CD4-positive, alpha-beta T cell treated with Interferon gamma for 1 hour (primary cell): ENCODE data around the gene UNC50.
A peak's percentile ranks its signal among the peaks of the same experiment; 100 is the strongest.

Experiments
- DNase-seq: peaks from one replicate; pipeline ENCODE4 v3.0.0-alpha.2; 2020

UNC50 gene

GRCh38 chr2:98608116-98608961 is at the start of gene UNC50, which contains the start of gene COA5:
UNC50 (plus strand) TSS chr2:98608589; CDS start chr2:98609760, 1,171 bp downstream.
COA5 (minus strand) TSS chr2:98608512; CDS start chr2:98608405, 107 bp downstream.
- DNase-seq = peak; percentile 90

- DNase-seq = no peak
Measured at GRCh38 chr2:98558852-98559530, 49.4 kb upstream of the UNC50 start.

DNA sequence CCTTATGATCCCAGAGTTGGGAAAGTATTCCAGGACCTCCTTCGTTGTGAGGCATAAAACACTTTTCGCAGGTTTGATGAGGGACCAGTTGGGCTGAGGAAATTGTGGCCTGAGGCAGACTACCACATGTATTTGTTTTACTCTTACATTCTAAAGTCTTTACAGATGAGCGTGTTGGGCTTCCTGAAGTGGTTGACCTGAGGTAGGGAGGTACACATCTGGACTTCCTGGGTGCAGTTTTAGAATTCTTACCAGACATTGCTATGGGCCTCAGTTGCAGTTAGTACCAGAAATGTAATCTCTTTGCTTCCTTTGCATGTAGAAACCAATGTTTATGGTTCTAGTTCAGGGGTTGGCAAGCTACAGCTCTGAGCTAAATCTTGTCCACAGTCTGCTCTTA is 48.8 kb upstream of the UNC50 start:
- no peak for DNase-seq

DNA sequence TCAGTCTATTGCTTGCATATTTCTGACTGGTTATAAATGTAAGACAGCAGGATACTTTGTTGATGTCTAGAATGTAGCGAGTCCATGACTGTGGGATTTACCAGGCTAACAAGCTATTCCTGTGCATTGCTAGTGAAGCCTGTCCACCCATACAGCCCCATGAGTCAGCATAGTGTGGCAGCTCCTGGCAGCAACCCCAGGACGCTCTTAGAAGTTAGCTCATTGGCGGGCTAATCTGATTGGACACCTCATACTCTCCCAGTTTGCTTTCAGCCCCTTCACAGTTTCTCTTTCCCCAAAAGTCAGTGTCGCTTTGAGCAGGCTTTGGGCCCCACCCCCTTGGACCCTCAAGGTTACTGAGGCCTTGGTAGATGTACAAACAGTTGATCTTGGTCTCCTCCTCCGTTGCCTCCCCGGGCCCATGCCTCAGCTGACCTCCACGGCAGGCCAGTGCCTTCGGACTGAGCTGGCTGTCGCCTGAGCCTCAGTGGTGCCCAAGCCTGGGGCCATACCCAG is 48.1 kb upstream of the UNC50 start:
- DNase-seq = no peak

GRCh38 chr2:98561018-98561417 is 47.4 kb upstream of the UNC50 start:
- DNase-seq = no peak

DNA sequence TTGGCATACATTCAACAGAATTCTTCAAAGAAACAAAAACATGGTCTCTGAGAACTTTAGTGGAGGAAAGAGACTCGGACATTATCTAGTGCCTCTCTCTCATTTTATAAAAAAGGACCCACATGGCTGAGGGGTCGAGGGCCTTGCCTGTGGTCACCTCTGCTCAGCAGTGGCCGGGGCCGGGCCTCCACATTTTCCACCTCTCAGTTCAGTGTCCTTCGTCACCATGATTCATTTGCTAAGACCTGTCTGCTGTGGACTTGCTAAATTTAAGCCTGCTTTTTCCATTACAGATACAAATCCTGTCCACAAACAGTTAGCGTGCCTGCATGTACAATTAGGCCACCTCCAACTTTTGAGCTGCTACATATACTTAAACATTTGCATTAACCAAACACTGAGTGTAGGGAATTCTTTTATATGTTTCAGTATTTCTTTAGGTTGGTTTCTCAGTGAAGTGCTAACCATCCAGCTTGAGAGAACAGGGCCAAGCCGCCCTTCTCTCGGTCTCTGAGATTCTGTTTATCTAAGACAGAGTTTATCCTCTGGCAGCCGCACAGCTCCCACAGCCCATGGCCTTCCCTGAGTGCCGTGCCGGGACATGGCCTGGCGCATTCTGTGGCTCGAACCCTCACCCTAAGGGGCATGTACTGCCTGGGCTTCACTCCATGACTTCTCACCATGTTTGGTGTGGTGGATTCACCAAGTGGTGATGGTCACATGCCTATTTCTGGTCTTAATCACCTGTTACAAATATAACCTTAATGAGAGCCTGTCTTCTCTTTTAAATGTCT is 46.3 kb upstream of the UNC50 start:
- DNase-seq = no peak

DNA sequence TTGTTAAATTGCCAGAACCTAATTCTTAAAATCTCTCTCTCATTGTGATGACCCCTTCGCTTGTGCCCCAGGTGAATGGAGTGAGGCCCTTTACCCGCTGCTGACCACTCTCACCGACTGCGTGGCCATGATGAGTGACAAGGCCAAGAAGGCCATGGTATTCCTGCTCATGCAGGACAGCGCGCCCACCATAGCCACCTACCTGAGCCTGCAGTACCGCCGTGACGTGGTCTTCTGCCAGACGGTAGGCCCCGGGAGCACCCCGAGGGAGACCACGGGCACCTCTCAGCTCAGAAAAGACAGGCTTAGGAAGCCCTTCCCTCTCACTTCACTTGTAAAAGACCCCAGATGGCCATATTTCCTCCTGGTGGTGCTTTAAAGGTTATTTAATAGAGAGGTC is 45.0 kb upstream of the UNC50 start:
- no peak for DNase-seq

DNA sequence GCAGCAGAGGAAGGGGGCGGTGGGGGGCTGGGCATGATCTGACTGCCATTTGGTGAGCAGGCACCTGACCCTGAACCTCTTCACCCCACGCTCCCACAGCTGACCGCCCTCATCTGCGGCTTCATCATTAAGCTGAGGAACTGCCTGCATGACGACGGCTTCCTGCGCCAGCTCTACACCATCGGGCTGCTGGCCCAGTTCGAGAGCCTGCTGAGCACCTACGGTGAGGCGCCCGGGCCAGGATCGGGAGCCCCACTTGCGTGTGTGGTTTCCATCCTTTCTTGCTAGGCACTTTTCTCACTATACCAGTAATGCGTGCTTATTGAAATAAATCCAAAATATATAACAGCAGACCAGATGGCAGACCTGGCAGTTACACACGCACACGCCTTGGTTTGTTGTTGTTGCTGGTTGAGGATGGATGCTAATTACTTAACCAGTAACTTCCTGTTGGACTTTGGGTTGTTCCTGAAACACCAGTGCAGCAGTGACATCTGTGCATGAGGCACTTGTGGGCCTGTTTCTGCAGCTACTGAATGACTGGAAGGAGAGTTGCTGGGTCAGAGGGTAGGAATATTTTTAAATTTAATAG is 43.8 kb upstream of the UNC50 start:
- DNase-seq = no peak

DNA sequence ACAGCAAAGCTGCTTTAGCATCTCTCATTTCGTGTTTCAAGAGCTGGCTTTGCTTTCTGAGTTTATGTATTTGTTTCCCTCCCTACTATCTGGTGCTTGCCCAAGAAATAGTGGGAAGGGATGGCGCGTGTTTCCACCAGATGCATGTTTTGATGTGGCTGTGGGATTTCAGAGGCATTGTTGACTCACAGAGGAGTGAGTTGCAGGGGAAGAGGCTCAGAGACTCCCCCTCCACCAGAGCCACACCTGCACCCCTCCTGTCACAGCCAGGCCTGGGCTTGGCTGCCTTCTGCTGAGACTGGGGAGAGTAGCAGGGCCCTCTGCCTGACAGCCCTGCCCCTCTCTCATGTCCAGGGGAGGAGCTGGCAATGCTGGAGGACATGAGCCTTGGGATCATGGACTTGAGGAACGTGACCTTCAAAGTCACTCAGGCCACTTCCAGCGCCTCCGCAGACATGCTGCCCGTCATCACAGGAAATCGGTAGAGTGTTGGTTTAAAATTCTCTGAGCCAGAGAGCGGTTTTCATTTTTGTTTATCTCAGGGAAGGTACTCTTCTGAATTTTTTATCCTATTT is 43.0 kb upstream of the UNC50 start:
- no peak for DNase-seq

GRCh38 chr2:98565941-98566340 is 42.4 kb upstream of the UNC50 start:
- no peak for DNase-seq

DNA sequence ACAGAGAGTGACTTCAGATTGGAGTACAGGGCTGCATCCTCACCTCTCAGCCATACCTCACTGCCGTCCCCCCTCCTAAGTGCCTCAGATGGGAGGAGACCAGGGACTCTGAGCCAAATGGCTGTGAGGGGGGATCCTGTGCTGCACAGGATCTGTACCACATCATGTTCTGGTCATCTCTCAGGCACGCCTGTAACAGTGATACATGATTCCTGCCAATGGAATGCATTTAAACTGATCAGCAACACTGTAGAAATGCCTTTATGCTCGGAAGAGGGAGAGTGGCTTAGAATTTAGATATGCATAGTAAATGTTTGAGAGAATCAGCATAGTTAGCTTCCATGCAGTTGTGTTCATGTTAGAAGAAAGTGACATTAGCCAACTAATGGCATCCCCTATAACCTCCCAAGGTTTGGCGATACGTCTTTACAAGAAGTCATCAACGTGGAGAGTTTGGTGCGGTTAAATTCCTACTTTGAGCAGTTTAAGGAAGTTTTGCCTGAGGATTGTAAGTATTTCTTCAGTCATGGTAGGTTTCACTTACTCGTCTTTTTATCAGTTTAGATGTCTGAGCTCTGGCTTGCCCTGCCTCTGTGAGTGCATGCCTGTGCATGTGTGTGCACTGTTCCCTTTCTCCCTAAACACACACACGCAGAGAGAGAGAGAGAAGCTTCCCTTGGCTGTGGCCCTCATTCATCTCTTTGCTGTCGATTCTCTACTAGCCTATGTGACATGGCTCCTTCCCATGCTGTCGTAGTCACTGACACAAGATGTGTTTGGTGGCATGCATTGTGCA is 40.0 kb upstream of the UNC50 start:
- no peak for DNase-seq

DNA sequence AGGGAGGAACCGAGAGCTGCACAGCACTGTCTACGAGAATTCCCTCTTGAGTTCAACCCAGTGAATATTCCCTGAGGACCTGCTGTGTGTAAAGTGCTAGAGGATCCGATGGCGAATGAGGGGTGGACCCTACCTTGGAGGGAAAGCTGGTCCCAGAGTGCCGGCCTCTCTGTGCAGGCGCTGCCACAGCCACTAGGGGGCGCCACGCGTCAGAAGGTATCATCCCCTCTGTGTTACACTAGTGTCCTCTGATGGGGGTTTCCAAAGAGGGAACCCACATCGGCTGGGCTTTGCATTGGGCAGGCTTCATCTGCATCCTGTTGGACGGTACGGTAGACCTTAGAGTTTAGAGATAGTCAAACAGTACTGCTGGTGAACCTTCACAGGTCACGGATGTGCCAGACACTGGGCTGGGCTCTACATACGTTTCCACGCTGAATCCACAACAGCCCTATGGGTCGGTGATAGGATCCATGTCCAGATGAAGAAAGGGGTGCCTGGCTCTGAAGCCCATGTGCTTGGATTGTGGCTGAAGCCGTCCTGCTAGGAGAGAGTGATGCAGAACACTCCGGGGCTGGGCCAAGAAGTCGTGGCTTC is 39.1 kb upstream of the UNC50 start:
- peak; percentile 45 for DNase-seq

DNA sequence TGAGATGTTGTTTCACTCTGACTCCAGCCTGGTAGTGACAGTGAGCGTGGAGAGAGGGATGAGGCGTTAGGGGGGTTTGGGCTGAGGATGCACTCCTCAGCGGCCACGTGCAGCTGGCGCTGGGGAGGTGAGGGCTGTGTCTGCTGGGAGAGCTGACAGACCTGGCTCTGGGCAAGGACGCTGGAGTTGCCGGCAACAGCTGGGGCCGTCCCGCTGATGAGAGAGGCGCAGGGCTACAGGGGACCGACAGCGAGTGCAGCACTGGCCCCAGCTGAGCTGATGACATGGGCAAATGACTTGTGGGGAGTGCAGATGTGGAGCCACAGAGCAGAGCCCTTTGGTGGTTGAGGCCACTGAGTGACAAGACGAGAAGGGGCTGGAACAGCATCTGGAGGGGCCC is 38.5 kb upstream of the UNC50 start:
- no peak for DNase-seq

- no peak for DNase-seq
Measured at GRCh38 chr2:98570356-98570755, 38.0 kb upstream of the UNC50 start.

GRCh38 chr2:98571121-98571701 is 37.2 kb upstream of the UNC50 start:
- no peak for DNase-seq

- DNase-seq = no peak
Measured at GRCh38 chr2:98571796-98572195, 36.6 kb upstream of the UNC50 start.

- DNase-seq = no peak
Measured at GRCh38 chr2:98572211-98572610, 36.2 kb upstream of the UNC50 start.

DNA sequence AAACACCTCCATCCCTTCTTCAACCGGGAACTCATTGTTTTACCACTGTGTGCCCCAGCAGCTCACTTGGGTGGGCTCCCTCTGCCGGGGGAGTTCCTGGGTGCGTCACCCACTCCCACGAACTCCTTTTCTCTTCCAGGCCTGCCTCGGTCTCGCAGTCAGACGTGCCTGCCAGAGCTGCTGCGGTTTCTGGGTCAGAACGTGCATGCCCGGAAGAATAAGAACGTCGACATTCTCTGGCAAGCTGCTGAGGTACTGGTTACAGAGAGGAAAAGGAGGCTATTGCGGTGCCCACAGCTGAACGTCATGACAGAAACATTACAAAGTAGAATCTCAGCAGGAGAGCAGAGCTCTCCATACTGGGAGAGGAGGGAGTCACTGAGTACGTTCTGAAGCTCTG is 35.7 kb upstream of the UNC50 start:
- no peak for DNase-seq

DNA sequence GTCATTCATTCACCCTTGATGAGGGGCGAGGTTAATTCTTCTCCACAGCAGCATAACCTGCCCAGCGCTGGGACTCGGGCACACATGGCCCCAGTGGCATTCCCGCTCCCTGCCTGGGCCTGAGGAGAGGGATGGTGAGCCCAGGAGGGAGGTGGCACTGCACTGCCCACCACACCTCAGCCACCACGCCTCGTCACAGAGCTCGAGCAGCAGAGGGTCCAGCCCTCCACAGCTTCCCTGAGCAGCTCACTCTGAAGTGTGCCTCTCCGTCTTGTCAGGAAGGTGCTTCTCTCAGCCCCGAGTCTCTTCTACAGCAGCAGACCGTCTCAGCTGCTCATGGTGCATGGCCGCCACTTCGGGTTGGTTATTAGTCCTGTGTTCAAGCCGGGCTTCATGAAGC is 35.0 kb upstream of the UNC50 start:
- DNase-seq = no peak

DNA sequence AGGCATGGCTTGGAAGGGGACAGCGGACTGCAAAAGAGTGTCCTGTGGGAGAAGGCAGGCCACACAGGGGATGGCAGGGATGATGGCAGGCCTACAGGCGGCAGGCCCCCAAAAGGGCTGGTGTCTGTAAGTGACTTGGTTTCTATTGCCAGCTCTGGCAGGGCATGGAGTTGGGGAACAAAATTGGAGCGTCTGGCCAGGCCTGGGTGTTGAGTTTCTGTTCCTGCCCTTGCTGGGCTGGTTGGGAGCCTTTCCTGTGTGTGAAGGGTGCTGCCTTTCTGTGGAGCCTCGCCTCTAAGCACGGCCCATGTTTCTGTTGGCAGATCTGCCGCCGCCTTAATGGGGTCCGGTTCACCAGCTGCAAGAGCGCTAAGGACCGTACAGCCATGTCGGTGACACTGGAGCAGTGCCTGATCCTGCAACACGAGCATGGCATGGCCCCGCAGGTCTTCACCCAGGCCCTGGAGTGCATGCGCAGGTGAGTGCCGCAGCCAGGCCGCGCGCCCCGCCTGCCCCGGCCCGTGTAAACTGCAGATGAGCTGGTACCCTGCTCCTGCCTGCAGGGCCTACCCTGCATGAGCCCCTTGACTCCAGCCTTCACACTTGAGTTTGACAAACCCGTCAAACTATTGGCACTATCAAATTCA is 31.6 kb upstream of the UNC50 start:
- no peak for DNase-seq
